Activated naive CD4-positive, alpha-beta T cell treated with anti-CD3 and anti-CD28 coated beads for 36 hours (primary cell): Measurements from ENCODE around the gene SHC2. TPM values are rescaled to one million over a fixed set of nuclear protein-coding genes. Genes with fewer than 3 reads are reported as not detected.
"Not testable (repeated sequence)": the region's sequence is repeated elsewhere in the genome, so short reads cannot be mapped to it uniquely, and the experiment has no call there.

ENCODE experiments used
- CTCF ChIA-PET: fragments of 350-600 bp; sonication (Branson Sonifier 250); formaldehyde crosslinking; loops from one replicate; lab custom pipeline; 2021; ENCODE audit warnings: antibody characterized with exemption; lab: Charles Lee
- DNase-seq: peaks from one replicate; pipeline ENCODE4 v3.0.0-alpha.2; 2020
- H3K27ac Mint-ChIP-seq: one replicate; pipeline ENCODE4 v1.8.0; 2021; ENCODE audit warnings: mild to moderate bottlenecking, mixed read lengths
- H3K27me3 Mint-ChIP-seq: one replicate; pipeline ENCODE4 v1.8.0; 2021; ENCODE audit warnings: low read depth, mixed read lengths
- H3K36me3 Mint-ChIP-seq: one replicate; pipeline ENCODE4 v1.8.0; 2021; ENCODE audit warnings: low read depth, mixed read lengths
- H3K4me1 Mint-ChIP-seq: one replicate; pipeline ENCODE4 v1.8.0; 2021; ENCODE audit warnings: low read depth, mixed read lengths
- H3K4me3 Mint-ChIP-seq: one replicate; pipeline ENCODE4 v1.8.0; 2021; ENCODE audit warnings: mild to moderate bottlenecking, moderate library complexity, mixed read lengths
- H3K9me3 Mint-ChIP-seq: one replicate; pipeline ENCODE4 v1.8.0; 2021; ENCODE audit warnings: mixed read lengths
- intact Hi-C: fragments of 100-400 bp; cut with micrococcal nuclease; formaldehyde crosslinking; loops from one replicate; pipeline ENCODE4 v1.15.1; 2023
- total RNA-seq, 2 experiments: library from RNA; stranded (reverse); gene quantifications; one replicate each; pipeline ENCODE4 v1.2.3, GENCODE V29; 2021

The SHC2 gene
- total RNA-seq, 2 experiments from 2014 or later, result not detected

DNA sequence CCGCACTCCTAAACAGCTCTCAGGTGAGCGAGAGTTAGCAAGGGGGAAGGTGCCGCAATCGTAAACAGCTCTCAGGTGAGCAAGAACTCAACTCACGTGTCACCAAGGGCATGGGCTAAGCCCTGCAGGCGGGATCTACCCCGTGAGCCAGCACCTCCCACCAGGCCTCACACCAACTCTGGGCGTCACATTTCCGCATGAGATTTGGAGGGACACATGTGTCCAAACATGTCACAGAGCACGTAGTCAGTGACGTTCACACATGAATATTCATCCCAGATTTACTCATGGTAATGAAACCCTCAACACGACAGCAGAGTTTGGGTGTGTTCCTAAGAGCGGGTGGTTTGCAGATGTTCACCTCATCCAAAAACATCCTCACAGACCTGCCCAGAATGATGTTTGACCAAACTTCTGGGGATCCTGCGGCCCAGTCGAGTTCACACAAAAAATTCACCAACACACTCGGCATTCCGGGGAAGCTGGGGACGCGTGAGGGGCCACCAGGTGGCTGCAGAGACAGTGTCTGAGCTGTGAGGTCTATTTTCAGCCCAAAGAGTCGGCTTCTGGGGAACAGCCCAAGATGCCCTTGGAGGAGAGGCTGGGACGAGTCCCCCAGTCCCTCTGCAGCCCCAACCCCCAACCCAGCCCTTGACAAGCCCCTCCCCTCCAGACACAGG lies 71.4 kb downstream of the SHC2 start:
- no peak for DNase-seq
- Mint-ChIP-seq H3K4me3 (no peak overlapping the region), H3K4me1 (peaks cover 8% of the 10 kb centered on the region), H3K36me3 (no peaks in the 10 kb centered on the region), H3K27ac (no peak overlapping the region), H3K9me3 (peaks cover 6% of the 10 kb centered on the region), H3K27me3 (peaks cover 26% of the 10 kb centered on the region)
- CTCF ChIA-PET, result no interaction called here
- intact Hi-C loops, result no loop called here

GRCh38 chr19:388691-389090 lies 72.1 kb downstream of the SHC2 start:
- no peak overlapping the region for H3K4me3 Mint-ChIP-seq
- no peaks in the 10 kb centered on the region for H3K36me3 Mint-ChIP-seq
- H3K4me1 Mint-ChIP-seq, result peaks cover 15% of the 10 kb centered on the region
- no peak overlapping the region for H3K27ac Mint-ChIP-seq
- no peak for DNase-seq
- intact Hi-C loops, result no loop called here
- CTCF ChIA-PET, result no interaction called here
- H3K9me3 Mint-ChIP-seq, result peaks cover 6% of the 10 kb centered on the region
- H3K27me3 Mint-ChIP-seq, result peaks cover 33% of the 10 kb centered on the region

- H3K4me3 Mint-ChIP-seq, result no peak overlapping the region
- no peak for DNase-seq
- no peaks in the 10 kb centered on the region for H3K36me3 Mint-ChIP-seq
- intact Hi-C loops, result no loop called here
- peaks cover 23% of the 10 kb centered on the region for H3K4me1 Mint-ChIP-seq
- H3K9me3 Mint-ChIP-seq, result no peaks in the 10 kb centered on the region
- H3K27ac Mint-ChIP-seq, result no peak overlapping the region
- peaks cover 38% of the 10 kb centered on the region for H3K27me3 Mint-ChIP-seq
- CTCF ChIA-PET, result no interaction called here
Measured at GRCh38 chr19:387777-388176, 73.1 kb downstream of the SHC2 start.

DNA sequence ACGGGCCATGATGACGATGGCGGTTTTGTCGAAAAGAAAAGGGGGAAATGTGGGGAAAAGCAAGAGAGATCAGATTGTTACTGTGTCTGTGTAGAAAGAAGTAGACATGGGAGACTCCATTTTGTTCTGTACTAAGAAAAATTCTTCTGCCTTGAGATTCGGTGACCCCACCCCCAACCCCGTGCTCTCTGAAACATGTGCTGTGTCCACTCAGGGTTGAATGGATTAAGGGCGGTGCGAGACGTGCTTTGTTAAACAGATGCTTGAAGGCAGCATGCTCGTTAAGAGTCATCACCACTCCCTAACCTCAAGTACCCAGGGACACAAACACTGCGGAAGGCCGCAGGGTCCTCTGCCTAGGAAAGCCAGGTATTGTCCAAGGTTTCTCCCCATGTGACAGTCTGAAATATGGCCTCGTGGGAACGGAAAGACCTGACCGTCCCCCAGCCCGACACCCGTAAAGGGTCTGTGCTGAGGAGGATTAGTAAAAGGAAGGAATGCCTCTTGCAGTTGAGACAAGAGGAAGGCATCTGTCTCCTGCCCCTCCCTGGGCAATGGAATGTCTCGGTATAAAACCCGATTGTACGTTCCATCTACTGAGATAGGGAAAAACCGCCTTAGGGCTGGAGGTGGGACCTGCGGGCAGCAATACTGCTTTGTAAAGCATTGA lies 74.1 kb downstream of the SHC2 start:
- CTCF ChIA-PET, H3K9me3 Mint-ChIP-seq, H3K36me3 Mint-ChIP-seq, DNase-seq, intact Hi-C loops, H3K4me3 Mint-ChIP-seq, H3K27ac Mint-ChIP-seq: not testable (repeated sequence)
- Mint-ChIP-seq H3K27me3 (peaks cover 40% of the 10 kb centered on the region), H3K4me1 (peaks cover 28% of the 10 kb centered on the region)

DNA sequence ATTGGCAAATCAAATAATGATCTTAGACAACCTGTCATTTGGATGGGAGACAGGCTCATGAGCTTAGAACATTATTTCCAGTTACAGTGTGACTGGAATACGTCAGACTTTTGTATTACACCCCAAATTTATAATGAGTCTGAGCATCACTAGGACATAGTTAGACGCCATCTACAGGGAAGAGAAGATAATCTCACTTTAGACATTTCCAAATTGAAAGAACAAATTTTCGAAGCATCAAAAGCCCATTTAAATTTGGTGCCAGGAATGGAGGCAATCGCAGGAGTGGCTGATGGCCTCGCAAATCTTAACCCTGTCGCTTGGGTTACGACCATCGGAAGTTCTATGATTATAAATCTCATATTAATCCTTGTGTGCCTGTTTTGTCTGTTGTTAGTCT lies 74.6 kb downstream of the SHC2 start:
- H3K36me3 Mint-ChIP-seq, intact Hi-C loops, CTCF ChIA-PET, H3K4me3 Mint-ChIP-seq, DNase-seq, H3K27ac Mint-ChIP-seq, H3K9me3 Mint-ChIP-seq: not testable (repeated sequence)
- H3K4me1 Mint-ChIP-seq, result peaks cover 28% of the 10 kb centered on the region
- H3K27me3 Mint-ChIP-seq, result peaks cover 40% of the 10 kb centered on the region

DNA sequence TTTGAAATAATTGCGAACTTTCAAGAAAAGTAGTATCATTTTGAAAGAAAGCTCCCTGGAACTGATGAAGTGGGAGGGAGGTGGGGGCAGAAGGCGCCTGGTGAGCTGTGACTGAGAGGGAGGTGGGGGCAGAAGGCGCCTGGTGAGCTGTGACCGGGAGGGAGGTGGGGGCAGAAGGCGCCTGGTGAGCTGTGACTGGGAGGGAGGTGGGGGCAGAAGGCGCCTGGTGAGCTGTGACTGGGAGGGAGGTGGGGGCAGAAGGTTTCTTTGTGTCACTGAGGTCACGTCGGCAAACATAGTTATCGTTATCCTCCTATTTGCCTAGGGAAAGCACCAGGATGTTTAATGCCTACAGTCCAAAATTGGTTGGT lies 76.0 kb downstream of the SHC2 start:
- CTCF ChIA-PET, result interaction anchor here (2.0 kb wide), 1 partner anchor 126 kb away, joined by 11 read pairs; no protein-coding TSS in a partner anchor
- H3K9me3 Mint-ChIP-seq, result no peaks in the 10 kb centered on the region
- intact Hi-C loops, result no loop called here

GRCh38 chr19:383922-384798 lies 76.7 kb downstream of the SHC2 start:
- no peaks in the 10 kb centered on the region for H3K9me3 Mint-ChIP-seq
- H3K27me3 Mint-ChIP-seq, result peaks cover 40% of the 10 kb centered on the region
- CTCF ChIA-PET, result interaction anchor here (1.7 to 2.0 kb wide), 2 partner anchors 122 to 127 kb away, joined by 4 to 11 read pairs; no protein-coding TSS in a partner anchor
- no peak overlapping the region for H3K27ac Mint-ChIP-seq
- intact Hi-C loops, result loop anchor here (2.0 kb wide), 1 partner anchor 123 kb away; the partner anchor contains the start of gene TPGS1
- H3K4me1 Mint-ChIP-seq, result peaks cover 28% of the 10 kb centered on the region
- H3K4me3 Mint-ChIP-seq, result no peak overlapping the region
- H3K36me3 Mint-ChIP-seq, result no peaks in the 10 kb centered on the region
- peak; percentile 22 for DNase-seq

More for the DNA sequence above, 76.0 kb downstream of the SHC2 start:
- no peak overlapping the region for H3K27ac Mint-ChIP-seq
- peak; percentile 44 for DNase-seq
- H3K27me3 Mint-ChIP-seq, result peaks cover 40% of the 10 kb centered on the region
- peaks cover 28% of the 10 kb centered on the region for H3K4me1 Mint-ChIP-seq
- no peaks in the 10 kb centered on the region for H3K36me3 Mint-ChIP-seq
- no peak overlapping the region for H3K4me3 Mint-ChIP-seq

DNA sequence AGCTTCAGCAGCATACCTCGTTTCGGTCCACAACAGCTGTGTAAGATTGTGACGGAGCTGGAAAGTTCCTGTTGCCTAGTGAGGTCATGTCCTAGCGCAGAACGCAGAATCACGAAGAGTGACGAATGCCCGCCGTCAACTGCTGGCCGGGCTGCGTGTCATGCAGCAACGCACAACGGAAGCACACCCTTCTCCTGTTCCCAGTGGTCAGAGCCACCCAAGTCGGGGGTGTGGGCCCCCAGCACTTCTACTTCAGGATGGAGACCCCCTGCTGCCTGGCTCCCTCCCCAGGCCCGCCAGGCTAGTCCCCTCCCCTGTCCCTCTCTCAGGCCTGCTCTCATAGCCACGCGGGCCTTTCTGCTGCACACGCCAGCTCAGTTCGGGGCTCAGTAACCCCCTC lies 77.8 kb downstream of the SHC2 start:
- Mint-ChIP-seq H3K27ac (no peak overlapping the region), H3K9me3 (no peaks in the 10 kb centered on the region), H3K36me3 (no peaks in the 10 kb centered on the region), H3K27me3 (peaks cover 35% of the 10 kb centered on the region), H3K4me1 (peaks cover 28% of the 10 kb centered on the region), H3K4me3 (no peak overlapping the region)
- no peak for DNase-seq
- CTCF ChIA-PET, result interaction anchor here (1.2 to 2.0 kb wide), 3 partner anchors 123 to 136 kb away, joined by 3 to 11 read pairs (median 4); no protein-coding TSS in a partner anchor
- intact Hi-C loops, result loop anchor here (2.0 kb wide), 1 partner anchor 124 kb away; the partner anchor contains the start of gene TPGS1

DNA sequence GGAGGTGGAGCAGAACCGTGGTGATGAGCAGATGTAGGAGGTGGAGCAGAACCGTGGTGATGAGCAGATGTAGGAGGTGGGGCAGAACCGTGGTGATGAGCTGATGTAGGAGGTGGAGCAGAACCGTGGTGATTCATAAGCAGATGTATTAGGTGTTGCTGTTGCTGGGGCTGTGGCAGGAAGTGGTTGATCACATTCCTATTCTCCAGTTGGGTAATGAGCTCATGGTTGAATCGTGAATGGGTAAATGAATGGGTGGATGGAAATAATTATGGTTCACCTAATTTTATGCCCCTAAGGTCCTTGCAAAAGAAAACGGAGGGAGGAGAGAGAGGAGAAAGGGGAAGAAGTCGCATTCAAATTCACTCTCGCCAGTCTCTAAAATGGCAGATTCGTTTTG lies 78.3 kb downstream of the SHC2 start:
- Mint-ChIP-seq H3K27ac (peak overlapping the region; percentile 24), H3K27me3 (peaks cover 36% of the 10 kb centered on the region), H3K4me1 (peaks cover 28% of the 10 kb centered on the region), H3K4me3 (peak overlapping the region; percentile 3)
- intact Hi-C loops, result loop anchor here (2.0 kb wide), 1 partner anchor 124 kb away; the partner anchor contains the start of gene TPGS1
- not testable (repeated sequence) for H3K36me3 Mint-ChIP-seq, H3K9me3 Mint-ChIP-seq
- DNase-seq, result peak; percentile 76
- CTCF ChIA-PET, result interaction anchor here (0.6 to 1.7 kb wide), 3 partner anchors 124 to 246 kb away, joined by 3 to 4 read pairs (median 3); no protein-coding TSS in a partner anchor

- DNase-seq, H3K4me3 Mint-ChIP-seq, H3K27ac Mint-ChIP-seq, H3K9me3 Mint-ChIP-seq, H3K36me3 Mint-ChIP-seq: not testable (repeated sequence)
- CTCF ChIA-PET, result interaction anchor here (1.2 to 1.7 kb wide), 2 partner anchors 124 to 135 kb away, joined by 3 to 4 read pairs; no protein-coding TSS in a partner anchor
- intact Hi-C loops, result loop anchor here (2.0 kb wide), 1 partner anchor 125 kb away; the partner anchor contains the start of gene TPGS1
- Mint-ChIP-seq H3K4me1 (peaks cover 28% of the 10 kb centered on the region), H3K27me3 (peaks cover 34% of the 10 kb centered on the region)
Measured at GRCh38 chr19:381901-382300, 78.9 kb downstream of the SHC2 start.

DNA sequence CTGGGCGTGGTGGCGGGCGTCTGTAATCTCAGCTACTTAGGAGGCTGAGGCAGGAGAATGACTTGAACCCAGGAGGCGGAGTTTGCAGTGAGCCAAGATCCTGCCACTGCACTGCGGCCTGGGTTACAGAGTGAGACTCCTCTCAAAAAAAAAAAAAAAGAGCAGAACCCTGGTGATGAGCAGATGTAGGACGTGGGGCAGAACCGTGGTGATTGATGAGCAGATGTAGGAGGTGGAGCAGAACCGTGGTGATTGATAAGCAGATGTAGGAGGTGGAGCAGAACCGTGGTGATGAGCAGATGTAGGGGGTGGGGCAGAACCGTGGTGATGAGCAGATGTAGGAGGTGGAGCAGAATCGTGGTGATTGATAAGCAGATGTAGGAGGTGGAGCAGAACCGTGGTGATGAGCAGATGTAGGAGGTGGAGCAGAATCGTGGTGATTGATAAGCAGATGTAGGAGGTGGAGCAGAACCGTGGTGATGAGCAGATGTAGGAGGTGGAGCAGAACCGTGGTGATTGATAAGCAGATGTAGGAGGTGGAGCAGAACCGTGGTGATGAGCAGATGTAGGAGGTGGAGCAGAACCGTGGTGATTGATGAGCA lies 80.1 kb downstream of the SHC2 start:
- H3K27ac Mint-ChIP-seq, intact Hi-C loops, DNase-seq: not testable (repeated sequence)

More for the DNA sequence above, 80.1 kb downstream of the SHC2 start:
- Mint-ChIP-seq H3K4me1 (peaks cover 24% of the 10 kb centered on the region), H3K27me3 (peaks cover 30% of the 10 kb centered on the region)
- H3K4me3 Mint-ChIP-seq, H3K36me3 Mint-ChIP-seq, CTCF ChIA-PET, H3K9me3 Mint-ChIP-seq: not testable (repeated sequence)
